Neural cell (in vitro differentiated cells): ENCODE data around the gene FBXO21. TPM values are rescaled to one million over a fixed set of nuclear protein-coding genes. Genes with fewer than 3 reads are reported as not detected.

Experiments
- H2AFZ ChIP-seq: fragments of 200-600, 300-800 bp; sonication (generic), shearing (Covaris generic); 2 replicates; pipeline ENCODE4 v1.6.0; 2014; ENCODE audit warnings: low read depth, mild to moderate bottlenecking, antibody characterized with exemption, low read length, moderate library complexity
- H3F3A ChIP-seq: fragments of 200-600 bp; shearing (Covaris generic); 2 replicates; pipeline ENCODE4 v1.6.1; 2016; ENCODE audit warnings: mild to moderate bottlenecking, moderate library complexity, mixed read lengths, antibody characterized with exemption, low read length; ENCODE audit not compliant: insufficient read depth, poor library complexity, severe bottlenecking
- H3K27ac ChIP-seq: fragments of 200-600, 300-800 bp; sonication (generic), shearing (Covaris generic); 2 replicates; pipeline ENCODE4 v1.5.1; 2014; ENCODE audit warnings: mild to moderate bottlenecking, low read length, moderate library complexity
- H3K27me3 ChIP-seq: fragments of 300-800, 200-600 bp; sonication (generic), shearing (Covaris generic); 2 replicates; pipeline ENCODE4 v1.6.0; 2014; ENCODE audit warnings: mild to moderate bottlenecking, low read depth, low read length, moderate library complexity; ENCODE audit not compliant: insufficient read depth
- H3K36me3 ChIP-seq: fragments of 300-800, 200-600 bp; sonication (generic), shearing (Covaris generic); 2 replicates; pipeline ENCODE4 v1.5.1; 2014; ENCODE audit warnings: mild to moderate bottlenecking, antibody characterized with exemption, low read length, moderate library complexity; ENCODE audit not compliant: insufficient read depth
- H3K4me2 ChIP-seq: fragments of 300-800, 200-600 bp; sonication (generic), shearing (Covaris generic); 2 replicates; pipeline ENCODE4 v1.6.0; 2014; ENCODE audit warnings: mild to moderate bottlenecking, low read length
- H3K4me3 ChIP-seq: fragments of 300-800, 200-600 bp; sonication (generic), shearing (Covaris generic); 2 replicates; pipeline ENCODE4 v1.5.1; 2014; ENCODE audit warnings: mild to moderate bottlenecking, low read length, moderate library complexity
- H3K79me2 ChIP-seq: fragments of 200-600 bp; shearing (Covaris generic); replicated peaks from 2 replicates; pipeline ENCODE4 v1.6.0; 2014; ENCODE audit warnings: mild to moderate bottlenecking, low read length, moderate library complexity; ENCODE audit not compliant: insufficient read depth
- H3K9ac ChIP-seq: fragments of 300-800, 200-600 bp; sonication (generic), shearing (Covaris generic); 2 replicates; pipeline ENCODE4 v1.6.1; 2016; ENCODE audit warnings: mild to moderate bottlenecking, low read length, mixed read lengths
- H3K9me2 ChIP-seq: fragments of 200-600 bp; shearing (Covaris generic); 2 replicates; pipeline ENCODE4 v1.6.1; 2016; ENCODE audit warnings: mild to moderate bottlenecking, low read length, mixed read lengths; ENCODE audit not compliant: insufficient read depth
- H3K9me3 ChIP-seq: fragments of 200-600, 300-800 bp; sonication (generic), shearing (Covaris generic); 2 replicates; pipeline ENCODE4 v1.6.1; 2016; ENCODE audit warnings: mild to moderate bottlenecking, mixed run types, low read length, moderate library complexity, mixed read lengths
- H4K20me1 ChIP-seq: fragments of 200-600 bp; shearing (Covaris generic); 2 replicates; pipeline ENCODE4 v1.6.1; 2016; ENCODE audit warnings: mild to moderate bottlenecking, mixed run types; ENCODE audit not compliant: insufficient read depth
- CTCF ChIP-seq: fragments of 450-650 bp; IDR thresholded peaks from 2 replicates; pipeline ENCODE4 v1.5.1; 2014; ENCODE audit warnings: antibody characterized with exemption, mild to moderate bottlenecking, moderate library complexity; ENCODE audit not compliant: poor library complexity, severe bottlenecking
- EP300 ChIP-seq: fragments of 450-650 bp; conservative IDR thresholded peaks from 2 replicates; pipeline ENCODE4 v1.6.1; 2014; ENCODE audit warnings: antibody characterized with exemption, mild to moderate bottlenecking, moderate library complexity; ENCODE audit not compliant: poor library complexity, severe bottlenecking
- EZH2 ChIP-seq: fragments of 200-600, 300-800 bp; shearing (Covaris generic), sonication (generic); IDR thresholded peaks from 2 replicates; pipeline ENCODE4 v1.6.1; 2014; ENCODE audit warnings: antibody characterized with exemption, low read length, borderline replicate concordance, mild to moderate bottlenecking; ENCODE audit not compliant: insufficient read depth, poor library complexity, severe bottlenecking
- MXI1 ChIP-seq: fragments of 450-650 bp; conservative IDR thresholded peaks from 2 replicates; pipeline ENCODE4 v1.6.1; 2014; ENCODE audit warnings: antibody characterized with exemption, mild to moderate bottlenecking; ENCODE audit not compliant: poor library complexity, severe bottlenecking
- POLR2AphosphoS5 ChIP-seq: IDR thresholded peaks from 2 replicates; pipeline ENCODE4 v1.6.1; 2012
- RAD21 ChIP-seq: fragments of 450-650 bp; conservative IDR thresholded peaks from 2 replicates; pipeline ENCODE4 v1.6.1; 2014; ENCODE audit warnings: antibody characterized with exemption, mild to moderate bottlenecking, moderate library complexity
- REST ChIP-seq: IDR thresholded peaks from 2 replicates; pipeline ENCODE4 v1.6.1; 2012; ENCODE audit warnings: borderline replicate concordance
- SMC3 ChIP-seq: fragments of 450-650 bp; conservative IDR thresholded peaks from 2 replicates; pipeline ENCODE4 v1.6.1; 2014; ENCODE audit warnings: antibody characterized with exemption, mild to moderate bottlenecking, moderate library complexity; ENCODE audit not compliant: poor library complexity
- TAF1 ChIP-seq: IDR thresholded peaks from 2 replicates; pipeline ENCODE4 v1.6.1; 2012; ENCODE audit warnings: low read depth
- polyA plus RNA-seq: library from polyadenylated mRNA; depleted of rRNA; stranded (reverse); fragments of >200 nt; gene quantifications from 2 replicates; pipeline ENCODE4 v1.2.3, GENCODE V29; 2014

Gene FBXO21
- polyA plus RNA-seq, 1 donor from 2014 or later: 127 TPM

- Histone ChIP-seq H3K4me3 (no peak overlapping the region), H3K9me2 (no peaks in the 10 kb centered on the region), H3K79me2 (no peaks in the 10 kb centered on the region), H3K4me2 (no peak overlapping the region), H3F3A (no peaks in the 10 kb centered on the region), H4K20me1 (no peaks in the 10 kb centered on the region), H3K27me3 (no peaks in the 10 kb centered on the region), H3K9ac (no peak overlapping the region), H3K9me3 (peaks cover 15% of the 10 kb centered on the region), H3K36me3 (no peaks in the 10 kb centered on the region), H2AFZ (no peak overlapping the region), H3K27ac (no peak overlapping the region)
- TF ChIP-seq RAD21 (no peak), TAF1 (no peak), REST (no peak), SMC3 (no peak), EP300 (peak; percentile 99), POLR2AphosphoS5 (peak; percentile 99)
Observed at GRCh38 chr12:117126335-117126734, 63.9 kb downstream of the FBXO21 start.

GRCh38 chr12:117125767-117126166 lies 64.5 kb downstream of the FBXO21 start:
- Histone ChIP-seq H3K9ac (no peak overlapping the region), H3K9me2 (no peaks in the 10 kb centered on the region), H3K36me3 (no peaks in the 10 kb centered on the region), H3K9me3 (peaks cover 15% of the 10 kb centered on the region), H3F3A (no peaks in the 10 kb centered on the region), H4K20me1 (no peaks in the 10 kb centered on the region), H3K4me3 (no peak overlapping the region), H3K27me3 (no peaks in the 10 kb centered on the region), H3K4me2 (no peak overlapping the region), H3K27ac (no peak overlapping the region), H2AFZ (no peak overlapping the region), H3K79me2 (no peaks in the 10 kb centered on the region)
- TF ChIP-seq EP300 (peak; percentile 99), POLR2AphosphoS5 (peak; percentile 94), RAD21 (no peak), SMC3 (no peak), REST (no peak), CTCF (no peak), EZH2 (no peak), TAF1 (no peak), MXI1 (no peak)
